UCSD-AML1 (cell line): ENCODE results near the gene SEPTIN8.

Experiments
- DNase-seq: peaks from one replicate; lab custom pipeline; 2025; ENCODE audit not compliant: unreplicated experiment; lab: John Stamatoyannopoulos, UW

Gene SEPTIN8

GRCh38 chr5:132785365-132785764, 8.3 kb upstream of the SEPTIN8 start:
- no peak for DNase-seq

GRCh38 chr5:132782101-132782500, 5.1 kb upstream of the SEPTIN8 start:
- DNase-seq: peak; percentile 21

- DNase-seq: no peak
These were observed 4.0 kb upstream of the SEPTIN8 start for GRCh38 chr5:132781029-132781428.

- no peak for DNase-seq
These were observed 3.5 kb upstream of the SEPTIN8 start for GRCh38 chr5:132780577-132780976.

GRCh38 chr5:132779961-132780360, 2.9 kb upstream of the SEPTIN8 start:
- no peak for DNase-seq

GRCh38 chr5:132778856-132779255, 1.8 kb upstream of the SEPTIN8 start:
- no peak for DNase-seq

- DNase-seq: no peak
These were observed 1.1 kb upstream of the SEPTIN8 start for GRCh38 chr5:132778129-132778528.

GRCh38 chr5:132776938-132777208, 166 bp downstream of the SEPTIN8 start:
- DNase-seq: no peak

GRCh38 chr5:132776131-132776937, 705 bp downstream of the SEPTIN8 start:
- DNase-seq: no peak

- DNase-seq: no peak
These were observed 1.5 kb downstream of the SEPTIN8 start for GRCh38 chr5:132775476-132775961.

GRCh38 chr5:132774896-132775295, 2.1 kb downstream of the SEPTIN8 start:
- no peak for DNase-seq

- DNase-seq: no peak
These were observed 2.6 kb downstream of the SEPTIN8 start for GRCh38 chr5:132774406-132774805.

- DNase-seq: no peak
These were observed 3.3 kb downstream of the SEPTIN8 start for GRCh38 chr5:132773601-132774355.

- DNase-seq: no peak
These were observed 3.9 kb downstream of the SEPTIN8 start for GRCh38 chr5:132773114-132773513.

- DNase-seq: no peak
These were observed 4.6 kb downstream of the SEPTIN8 start for GRCh38 chr5:132772291-132773070.

GRCh38 chr5:132771503-132771998, 5.5 kb downstream of the SEPTIN8 start:
- DNase-seq: no peak

- no peak for DNase-seq
These were observed 6.4 kb downstream of the SEPTIN8 start for GRCh38 chr5:132770476-132771159.

- no peak for DNase-seq
These were observed 8.6 kb downstream of the SEPTIN8 start for GRCh38 chr5:132768485-132768868.

- no peak for DNase-seq
These were observed 9.9 kb downstream of the SEPTIN8 start for GRCh38 chr5:132767150-132767549.

- DNase-seq: no peak
These were observed 10.3 kb downstream of the SEPTIN8 start for GRCh38 chr5:132766806-132767055.
